ENCODE data around the gene FBXO42. TPM values are rescaled to one million over a fixed set of nuclear protein-coding genes. Genes with fewer than 3 reads are reported as not detected.
A peak's percentile ranks its signal among the peaks of the same experiment; 100 is the strongest.

Gene FBXO42
- total and polyA plus RNA-seq, 9 of the 15 experiments (the other 6 are each of a cell fraction or from before 2014, with no cell fraction given): 7.2 to 24.8 (median 17.4) TPM

DNA sequence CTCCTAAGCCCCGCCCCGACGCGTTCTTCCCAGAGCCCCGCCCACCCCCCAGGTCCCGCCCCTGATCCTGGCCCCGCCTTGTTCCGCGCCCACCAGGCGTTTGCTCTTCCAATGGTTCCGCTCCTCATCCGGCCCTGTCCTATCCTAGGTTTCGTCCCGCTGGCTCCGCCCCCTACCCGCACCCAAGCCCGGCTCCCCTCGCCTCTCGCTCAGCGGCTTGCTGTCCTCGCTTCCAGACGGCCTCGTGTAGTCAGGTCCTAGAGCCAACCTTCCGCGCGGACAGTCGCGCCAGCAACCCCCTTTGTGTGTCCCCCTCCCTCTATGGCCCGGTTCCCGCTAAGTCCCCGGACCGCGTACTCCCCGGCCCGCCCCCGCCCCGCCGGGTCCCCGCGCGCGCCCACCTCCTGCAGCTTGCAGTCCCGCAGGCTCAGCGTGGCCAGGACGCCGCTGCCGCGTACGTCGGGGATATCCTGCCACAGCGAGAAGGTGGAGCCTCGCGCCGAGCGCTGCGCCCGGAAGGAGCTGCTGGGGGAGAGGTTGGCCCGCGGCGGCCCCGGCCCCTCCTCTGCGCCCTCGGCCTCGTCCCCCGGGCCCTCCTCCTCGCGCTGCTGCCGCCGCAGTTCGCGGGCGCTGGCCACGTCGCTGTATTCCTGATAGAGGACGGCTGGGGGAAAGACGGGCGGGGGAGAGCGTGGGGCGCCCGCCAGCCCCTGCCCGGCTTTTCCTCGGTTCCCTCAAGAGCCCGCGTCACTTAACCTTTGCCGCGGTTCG, 145.5 kb downstream of the FBXO42 start (continued):
- TF ChIP-seq GATAD2B (IDR thresholded peaks at IDR 0.05; ENCODE audit: borderline replicate concordance): no peak
- peak; percentile 11 to 91; a peak in 2 of 4 replicates for TF ChIP-seq MAZ (CRISPR knock-in tag; conservative IDR thresholded peaks at IDR 0.05 in 1 of 2, IDR thresholded peaks at IDR 0.05 in 1 of 2)
- no peak for TF ChIP-seq GABPB2 (CRISPR knock-in tag; conservative IDR thresholded peaks at IDR 0.05)
- no peak for TF ChIP-seq CBFA2T2 (conservative IDR thresholded peaks at IDR 0.05)
- no peak for TF ChIP-seq ZNF431 (CRISPR knock-in tag; IDR thresholded peaks at IDR 0.05)
- TF ChIP-seq CHD4 (IDR thresholded peaks at IDR 0.05; ENCODE audit: insufficient read depth, insufficient replicate concordance, low read depth, low read length, poor library complexity, severe bottlenecking): no peak
- no peak for TF ChIP-seq TAF9B (IDR thresholded peaks at IDR 0.05; ENCODE audit: partially characterized antibody)
- no peak for TF ChIP-seq HMG20B (CRISPR knock-in tag; IDR thresholded peaks at IDR 0.05)
- TF ChIP-seq RUNX1 (IDR thresholded peaks at IDR 0.05; ENCODE audit: low read depth): no peak
- no peak for TF ChIP-seq BRD9 (IDR thresholded peaks at IDR 0.05; ENCODE audit: low read depth, partially characterized antibody)
- TF ChIP-seq, protein P1, sequence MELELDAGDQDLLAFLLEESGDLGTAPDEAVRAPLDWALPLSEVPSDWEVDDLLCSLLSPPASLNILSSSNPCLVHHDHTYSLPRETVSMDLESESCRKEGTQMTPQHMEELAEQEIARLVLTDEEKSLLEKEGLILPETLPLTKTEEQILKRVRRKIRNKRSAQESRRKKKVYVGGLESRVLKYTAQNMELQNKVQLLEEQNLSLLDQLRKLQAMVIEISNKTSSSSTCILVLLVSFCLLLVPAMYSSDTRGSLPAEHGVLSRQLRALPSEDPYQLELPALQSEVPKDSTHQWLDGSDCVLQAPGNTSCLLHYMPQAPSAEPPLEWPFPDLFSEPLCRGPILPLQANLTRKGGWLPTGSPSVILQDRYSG (tag; conservative IDR thresholded peaks at IDR 0.05; ENCODE audit: low read depth): peak; percentile 68; the same call in 1 of the 2 replicates
- TF ChIP-seq MIER1 (IDR thresholded peaks at IDR 0.05; ENCODE audit: low read depth): no peak
- TF ChIP-seq POLR2A (conservative IDR thresholded peaks at IDR 0.05): peak; percentile 97
- TF ChIP-seq ETV1 (tag; conservative IDR thresholded peaks at IDR 0.05; ENCODE audit: low read depth): peak; percentile 54
- 0 out of 2 replicates have a peak, but pooled peaks have one; percentile 20 for TF ChIP-seq CBX5 (IDR thresholded peaks at IDR 0.05; ENCODE audit: borderline replicate concordance, low read depth)
- TF ChIP-seq MYC (IDR thresholded peaks at IDR 0.05; ENCODE audit: low read depth, low read length): peak; percentile 94
- TF ChIP-seq MYC (CRISPR knock-in tag; IDR thresholded peaks at IDR 0.05; ENCODE audit: borderline replicate concordance, low read depth): no peak
- TF ChIP-seq HOXB6 (CRISPR knock-in tag; IDR thresholded peaks at IDR 0.05; ENCODE audit: borderline replicate concordance): no peak
- no peak for TF ChIP-seq ZKSCAN1 (IDR thresholded peaks at IDR 0.05; ENCODE audit: low read depth, low read length)
- TF ChIP-seq SMAD3 (CRISPR knock-in tag; conservative IDR thresholded peaks at IDR 0.05): 0 out of 2 replicates have a peak, but pooled peaks have one; percentile 25
- no peak for TF ChIP-seq CCAR2 (IDR thresholded peaks at IDR 0.05; ENCODE audit: low read depth, low read length)
- TF ChIP-seq PTRF (tag; IDR thresholded peaks at IDR 0.05): no peak
- TF ChIP-seq ZNF232 (CRISPR knock-in tag; IDR thresholded peaks at IDR 0.05): no peak
- TF ChIP-seq, protein P2, sequence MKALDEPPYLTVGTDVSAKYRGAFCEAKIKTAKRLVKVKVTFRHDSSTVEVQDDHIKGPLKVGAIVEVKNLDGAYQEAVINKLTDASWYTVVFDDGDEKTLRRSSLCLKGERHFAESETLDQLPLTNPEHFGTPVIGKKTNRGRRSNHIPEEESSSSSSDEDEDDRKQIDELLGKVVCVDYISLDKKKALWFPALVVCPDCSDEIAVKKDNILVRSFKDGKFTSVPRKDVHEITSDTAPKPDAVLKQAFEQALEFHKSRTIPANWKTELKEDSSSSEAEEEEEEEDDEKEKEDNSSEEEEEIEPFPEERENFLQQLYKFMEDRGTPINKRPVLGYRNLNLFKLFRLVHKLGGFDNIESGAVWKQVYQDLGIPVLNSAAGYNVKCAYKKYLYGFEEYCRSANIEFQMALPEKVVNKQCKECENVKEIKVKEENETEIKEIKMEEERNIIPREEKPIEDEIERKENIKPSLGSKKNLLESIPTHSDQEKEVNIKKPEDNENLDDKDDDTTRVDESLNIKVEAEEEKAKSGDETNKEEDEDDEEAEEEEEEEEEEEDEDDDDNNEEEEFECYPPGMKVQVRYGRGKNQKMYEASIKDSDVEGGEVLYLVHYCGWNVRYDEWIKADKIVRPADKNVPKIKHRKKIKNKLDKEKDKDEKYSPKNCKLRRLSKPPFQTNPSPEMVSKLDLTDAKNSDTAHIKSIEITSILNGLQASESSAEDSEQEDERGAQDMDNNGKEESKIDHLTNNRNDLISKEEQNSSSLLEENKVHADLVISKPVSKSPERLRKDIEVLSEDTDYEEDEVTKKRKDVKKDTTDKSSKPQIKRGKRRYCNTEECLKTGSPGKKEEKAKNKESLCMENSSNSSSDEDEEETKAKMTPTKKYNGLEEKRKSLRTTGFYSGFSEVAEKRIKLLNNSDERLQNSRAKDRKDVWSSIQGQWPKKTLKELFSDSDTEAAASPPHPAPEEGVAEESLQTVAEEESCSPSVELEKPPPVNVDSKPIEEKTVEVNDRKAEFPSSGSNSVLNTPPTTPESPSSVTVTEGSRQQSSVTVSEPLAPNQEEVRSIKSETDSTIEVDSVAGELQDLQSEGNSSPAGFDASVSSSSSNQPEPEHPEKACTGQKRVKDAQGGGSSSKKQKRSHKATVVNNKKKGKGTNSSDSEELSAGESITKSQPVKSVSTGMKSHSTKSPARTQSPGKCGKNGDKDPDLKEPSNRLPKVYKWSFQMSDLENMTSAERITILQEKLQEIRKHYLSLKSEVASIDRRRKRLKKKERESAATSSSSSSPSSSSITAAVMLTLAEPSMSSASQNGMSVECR (CRISPR knock-in tag; IDR thresholded peaks at IDR 0.05): peak; percentile 86
- no peak; the same call in 1 of the 2 replicates for TF ChIP-seq DPF2 (IDR thresholded peaks at IDR 0.05)
- TF ChIP-seq PHF20 (IDR thresholded peaks at IDR 0.05; ENCODE audit: partially characterized antibody): peak; percentile 47

Data from K562 (cell line).